PC-3 (cell line): Measurements from ENCODE around the gene PRDX3.

Experiments
- CTCF ChIP-seq: fragments of 300-600 bp; sonication (generic); conservative IDR thresholded peaks from 2 replicates; pipeline ENCODE4 v1.5.1; 2017; ENCODE audit warnings: antibody characterized with exemption, low read depth, mild to moderate bottlenecking, low read length
- EZH2 ChIP-seq: fragments of 300-600 bp; sonication (generic); IDR thresholded peaks from one replicate; pipeline ENCODE4 v1.6.1; 2017; ENCODE audit warnings: antibody characterized with exemption, mild to moderate bottlenecking, low read length; ENCODE audit not compliant: unreplicated experiment
- EZH2phosphoT487 ChIP-seq: fragments of 300-600 bp; sonication (generic); IDR thresholded peaks from 2 replicates; pipeline ENCODE4 v1.6.1; 2018; ENCODE audit warnings: mild to moderate bottlenecking, antibody characterized with exemption, low read length, borderline replicate concordance

- TF ChIP-seq CTCF (no peak), EZH2 (no peak), EZH2phosphoT487 (no peak)
Observed at GRCh38 chr10:119178372-119179119, at the start of gene PRDX3.
